Measurements from ENCODE around the gene EPS8. TPM values are rescaled to one million over a fixed set of nuclear protein-coding genes. Genes with fewer than 3 reads are reported as not detected.
"Not testable (repeated sequence)": the region's sequence is repeated elsewhere in the genome, so short reads cannot be mapped to it uniquely, and the experiment has no call there.

The EPS8 gene
- polyA plus RNA-seq, 1 experiment, result 69.9 TPM

DNA sequence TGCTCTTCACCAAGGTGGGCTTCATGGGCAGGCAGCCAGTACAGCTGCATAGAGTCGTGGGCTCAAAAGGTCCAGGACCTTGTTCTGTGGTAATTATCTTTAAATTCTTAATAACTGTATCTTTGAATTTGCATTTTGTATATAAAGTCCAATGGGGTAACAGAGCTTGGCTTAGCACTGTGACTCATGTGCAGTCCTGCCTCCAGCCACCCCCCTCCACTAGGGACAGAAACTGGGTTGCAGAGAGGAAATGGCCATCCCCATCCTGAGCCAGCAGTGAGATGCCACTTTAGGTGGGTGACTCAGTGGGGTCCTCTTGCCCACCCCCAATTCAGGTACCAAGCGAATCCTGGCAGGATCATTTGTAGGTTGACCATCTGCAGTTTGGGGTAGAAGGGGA lies 48.1 kb downstream of the EPS8 start:
- TF ChIP-seq, protein P1, sequence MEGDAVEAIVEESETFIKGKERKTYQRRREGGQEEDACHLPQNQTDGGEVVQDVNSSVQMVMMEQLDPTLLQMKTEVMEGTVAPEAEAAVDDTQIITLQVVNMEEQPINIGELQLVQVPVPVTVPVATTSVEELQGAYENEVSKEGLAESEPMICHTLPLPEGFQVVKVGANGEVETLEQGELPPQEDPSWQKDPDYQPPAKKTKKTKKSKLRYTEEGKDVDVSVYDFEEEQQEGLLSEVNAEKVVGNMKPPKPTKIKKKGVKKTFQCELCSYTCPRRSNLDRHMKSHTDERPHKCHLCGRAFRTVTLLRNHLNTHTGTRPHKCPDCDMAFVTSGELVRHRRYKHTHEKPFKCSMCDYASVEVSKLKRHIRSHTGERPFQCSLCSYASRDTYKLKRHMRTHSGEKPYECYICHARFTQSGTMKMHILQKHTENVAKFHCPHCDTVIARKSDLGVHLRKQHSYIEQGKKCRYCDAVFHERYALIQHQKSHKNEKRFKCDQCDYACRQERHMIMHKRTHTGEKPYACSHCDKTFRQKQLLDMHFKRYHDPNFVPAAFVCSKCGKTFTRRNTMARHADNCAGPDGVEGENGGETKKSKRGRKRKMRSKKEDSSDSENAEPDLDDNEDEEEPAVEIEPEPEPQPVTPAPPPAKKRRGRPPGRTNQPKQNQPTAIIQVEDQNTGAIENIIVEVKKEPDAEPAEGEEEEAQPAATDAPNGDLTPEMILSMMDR (IDR thresholded peaks at IDR 0.05; ENCODE audit: low read depth, low read length), result no peak

DNA sequence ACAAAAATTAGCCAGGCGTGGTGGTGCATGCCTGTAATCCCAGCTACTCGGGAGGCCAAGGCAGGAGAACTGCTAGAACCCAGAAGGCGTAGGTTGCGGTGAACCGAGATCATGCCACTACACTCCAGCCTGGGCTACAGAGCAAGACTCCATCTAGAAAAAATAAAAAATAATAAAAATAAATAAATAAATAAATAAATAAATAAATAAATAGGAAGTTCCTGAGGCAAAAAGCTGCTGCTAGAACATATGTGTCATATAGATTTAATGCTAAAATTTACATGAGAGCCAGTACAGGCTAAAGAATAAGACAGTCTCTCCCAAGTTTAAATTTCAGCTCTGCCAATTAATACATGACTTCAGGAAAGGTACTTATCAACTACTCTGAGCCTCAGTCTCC lies 48.8 kb downstream of the EPS8 start:
- CTCF ChIA-PET; H3K9me3 ChIP-seq (ENCODE audit: control insufficient read depth, insufficient read depth, low read length); H3K27ac ChIP-seq (ENCODE audit: low read depth, low read length); POLR2A ChIA-PET; H3K4me3 ChIP-seq (ENCODE audit: low read depth, low read length); H3K27me3 ChIP-seq (ENCODE audit: control insufficient read depth, insufficient read depth, low read length); DNase-seq (ENCODE audit: low read depth, low spot score): not testable (repeated sequence)

More for the DNA sequence above, 48.1 kb downstream of the EPS8 start:
- H3K9me3 ChIP-seq (ENCODE audit: control insufficient read depth, insufficient read depth, low read length), result no peaks in the 10 kb centered on the region; the same call in 1 of the 2 replicates
- H3K27me3 ChIP-seq (ENCODE audit: control insufficient read depth, insufficient read depth, low read length), result no peaks in the 10 kb centered on the region
- H3K27ac ChIP-seq (ENCODE audit: low read depth, low read length), result no peak overlapping the region
- DNase-seq (ENCODE audit: low read depth, low spot score), result no peak
- no peak overlapping the region for H3K4me3 ChIP-seq (ENCODE audit: low read depth, low read length)
- CTCF ChIA-PET, result no interaction called here
- POLR2A ChIA-PET, result no interaction called here

DNA sequence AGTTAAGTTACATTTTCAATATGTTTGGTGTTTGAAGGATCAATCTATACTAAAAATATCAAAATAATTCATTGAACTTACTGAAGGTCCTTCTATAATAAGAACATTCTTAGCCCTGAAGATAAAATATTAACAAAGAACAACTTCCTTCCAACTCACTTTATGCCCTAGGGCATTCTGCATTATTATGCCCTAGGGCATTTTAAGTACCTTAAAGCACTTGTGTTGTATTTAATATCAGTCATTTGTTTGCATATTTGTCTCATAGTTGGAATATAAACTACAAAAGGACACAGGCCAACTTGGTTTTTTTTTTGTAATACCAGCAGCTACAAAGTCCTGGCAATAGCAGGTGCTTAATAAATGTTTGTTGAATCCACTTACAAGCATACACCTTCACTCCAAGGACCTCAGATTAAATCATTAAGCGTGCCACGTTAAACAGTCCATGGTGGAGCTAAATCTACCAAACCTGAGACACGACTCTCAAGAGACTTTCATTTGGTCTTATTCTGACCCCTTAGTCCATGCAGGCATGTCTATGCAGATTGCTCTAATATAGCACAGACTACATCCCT lies 50.7 kb downstream of the EPS8 start:
- no peak overlapping the region for H3K27ac ChIP-seq (ENCODE audit: low read depth, low read length)
- CTCF ChIA-PET, result no interaction called here

DNA sequence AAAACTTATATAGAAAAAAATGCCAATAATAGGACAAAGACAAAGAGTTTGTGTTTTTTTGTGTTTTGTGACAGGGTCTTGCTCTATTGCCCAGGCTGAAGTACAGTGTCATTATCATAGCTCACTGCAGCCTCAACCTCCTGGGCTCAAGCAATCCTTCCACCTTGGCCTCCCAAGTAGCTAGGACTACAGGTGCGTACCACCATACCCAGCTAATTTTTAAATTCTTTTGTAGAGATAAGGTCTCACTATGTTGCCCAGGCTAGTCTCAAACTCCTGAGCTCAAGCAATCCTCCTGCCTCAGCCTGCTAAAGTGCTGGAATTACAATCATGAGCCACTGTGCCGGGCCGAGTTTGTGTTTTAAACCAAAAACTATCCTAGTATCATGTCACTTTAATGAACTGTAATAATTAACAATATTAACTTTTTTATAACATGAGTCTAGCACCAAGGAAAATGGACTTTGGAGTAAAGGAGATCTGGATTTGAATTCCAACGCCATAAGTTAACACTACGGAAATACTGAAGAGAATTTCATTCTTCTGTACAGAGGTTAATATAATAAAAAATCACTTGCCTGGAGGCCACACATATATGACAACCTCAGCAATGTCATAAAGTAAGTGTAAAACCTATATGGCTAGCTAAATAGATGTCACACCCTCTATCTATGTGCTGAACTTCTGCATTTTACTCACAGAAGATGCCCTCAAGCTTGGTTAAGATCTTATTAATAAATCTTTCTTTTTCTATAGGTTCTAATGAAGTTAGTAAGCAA lies 53.2 kb downstream of the EPS8 start:
- TF ChIP-seq, protein P1 (IDR thresholded peaks at IDR 0.05; ENCODE audit: low read depth, low read length), result no peak
- Histone ChIP-seq H3K9me3 (ENCODE audit: control insufficient read depth, insufficient read depth, low read length) (no peaks in the 10 kb centered on the region; the same call in 1 of the 2 replicates), H3K4me3 (ENCODE audit: low read depth, low read length) (no peak overlapping the region), H3K27ac (ENCODE audit: low read depth, low read length) (no peak overlapping the region), H3K27me3 (ENCODE audit: control insufficient read depth, insufficient read depth, low read length) (no peaks in the 10 kb centered on the region)
- CTCF ChIA-PET, result interaction anchor here (0.6 kb wide), 1 partner anchor 37 kb away, joined by 3 read pairs; no protein-coding TSS in a partner anchor
- no peak for DNase-seq (ENCODE audit: low read depth, low spot score)
- POLR2A ChIA-PET, result no interaction called here

More for the DNA sequence above, 50.7 kb downstream of the EPS8 start:
- DNase-seq (ENCODE audit: low read depth, low spot score), result no peak
- Histone ChIP-seq H3K4me3 (ENCODE audit: low read depth, low read length) (no peak overlapping the region), H3K27me3 (ENCODE audit: control insufficient read depth, insufficient read depth, low read length) (no peaks in the 10 kb centered on the region), H3K9me3 (ENCODE audit: control insufficient read depth, insufficient read depth, low read length) (no peaks in the 10 kb centered on the region; the same call in 1 of the 2 replicates)
- POLR2A ChIA-PET, result no interaction called here
- TF ChIP-seq, protein P1 (IDR thresholded peaks at IDR 0.05; ENCODE audit: low read depth, low read length), result no peak

DNA sequence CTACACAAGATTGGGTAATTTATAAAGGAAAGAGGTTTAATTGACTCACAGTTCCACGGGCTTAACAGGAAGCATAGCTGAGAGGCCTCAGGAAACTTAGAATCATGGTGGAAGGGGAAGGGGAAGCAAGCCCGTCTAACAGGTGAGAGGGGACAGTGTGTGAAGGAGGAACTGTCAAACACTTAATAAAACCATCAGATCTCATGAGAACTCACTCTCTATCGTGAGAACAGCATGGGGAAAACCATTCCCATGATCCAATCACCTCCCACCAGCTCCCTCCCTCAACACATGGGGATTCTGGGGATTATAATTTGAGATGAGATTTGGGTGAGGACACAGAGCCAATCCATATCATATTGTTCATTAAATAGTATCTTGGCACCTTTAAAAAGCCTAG lies 56.1 kb downstream of the EPS8 start:
- ChIA-PET CTCF (interaction anchor here (1.2 kb wide), 1 partner anchor 200 kb away, joined by 3 read pairs; no protein-coding TSS in a partner anchor), POLR2A (no interaction called here)
- Histone ChIP-seq H3K4me3 (ENCODE audit: low read depth, low read length) (no peak overlapping the region), H3K27ac (ENCODE audit: low read depth, low read length) (no peak overlapping the region), H3K27me3 (ENCODE audit: control insufficient read depth, insufficient read depth, low read length) (no peaks in the 10 kb centered on the region), H3K9me3 (ENCODE audit: control insufficient read depth, insufficient read depth, low read length) (no peaks in the 10 kb centered on the region)
- DNase-seq (ENCODE audit: low read depth, low spot score), result no peak
- TF ChIP-seq, protein P1 (IDR thresholded peaks at IDR 0.05; ENCODE audit: low read depth, low read length), result no peak
